Measurements from ENCODE around the gene SOX12.

DNA sequence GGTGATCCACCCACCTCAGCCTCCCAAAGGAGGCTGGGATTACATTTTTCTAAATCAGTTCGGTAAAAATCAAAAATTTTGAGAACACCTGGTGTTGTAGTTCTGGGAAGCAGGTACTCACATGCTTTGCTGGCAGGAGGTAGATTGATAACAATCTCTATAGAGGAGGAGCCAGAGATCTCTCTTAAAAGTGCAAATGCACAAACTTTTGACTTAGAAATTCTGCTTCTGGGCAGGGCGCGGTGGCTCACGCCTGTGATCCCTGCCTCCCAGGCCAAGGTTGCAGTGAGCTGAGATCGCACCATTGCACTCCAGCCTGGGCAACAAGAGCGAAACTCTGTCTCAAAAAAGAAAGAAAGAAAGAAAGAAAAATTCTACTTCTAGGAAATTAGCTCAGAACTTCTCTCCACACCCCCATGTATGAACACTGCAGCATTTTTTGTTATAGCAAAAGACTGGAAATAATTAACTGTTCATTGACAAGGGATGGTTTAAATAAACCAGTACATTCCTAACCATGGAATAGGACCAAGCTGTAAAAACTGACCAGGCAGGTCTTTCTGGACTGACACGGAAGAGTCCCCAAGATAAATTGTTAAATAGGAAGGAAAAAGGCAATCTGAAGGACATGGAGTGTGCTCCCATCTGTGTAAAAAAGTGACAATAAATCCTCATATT lies 40.8 kb downstream of the SOX12 start:
- TF ChIP-seq POLR2A (IDR thresholded peaks at IDR 0.05) = no peak
- TF ChIP-seq, protein P1, sequence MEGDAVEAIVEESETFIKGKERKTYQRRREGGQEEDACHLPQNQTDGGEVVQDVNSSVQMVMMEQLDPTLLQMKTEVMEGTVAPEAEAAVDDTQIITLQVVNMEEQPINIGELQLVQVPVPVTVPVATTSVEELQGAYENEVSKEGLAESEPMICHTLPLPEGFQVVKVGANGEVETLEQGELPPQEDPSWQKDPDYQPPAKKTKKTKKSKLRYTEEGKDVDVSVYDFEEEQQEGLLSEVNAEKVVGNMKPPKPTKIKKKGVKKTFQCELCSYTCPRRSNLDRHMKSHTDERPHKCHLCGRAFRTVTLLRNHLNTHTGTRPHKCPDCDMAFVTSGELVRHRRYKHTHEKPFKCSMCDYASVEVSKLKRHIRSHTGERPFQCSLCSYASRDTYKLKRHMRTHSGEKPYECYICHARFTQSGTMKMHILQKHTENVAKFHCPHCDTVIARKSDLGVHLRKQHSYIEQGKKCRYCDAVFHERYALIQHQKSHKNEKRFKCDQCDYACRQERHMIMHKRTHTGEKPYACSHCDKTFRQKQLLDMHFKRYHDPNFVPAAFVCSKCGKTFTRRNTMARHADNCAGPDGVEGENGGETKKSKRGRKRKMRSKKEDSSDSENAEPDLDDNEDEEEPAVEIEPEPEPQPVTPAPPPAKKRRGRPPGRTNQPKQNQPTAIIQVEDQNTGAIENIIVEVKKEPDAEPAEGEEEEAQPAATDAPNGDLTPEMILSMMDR (IDR thresholded peaks at IDR 0.05 in 4 of 5, conservative IDR thresholded peaks at IDR 0.05 in 1 of 5) = no peak
